Measurements from ENCODE around the gene ELMO1. TPM values are rescaled to one million over a fixed set of nuclear protein-coding genes. Genes with fewer than 3 reads are reported as not detected.

Gene ELMO1
- total RNA-seq, 6 donors from 2014 or later = 51.4 to 204 (median 73.7) TPM

GRCh38 chr7:37076668-37077067 lies 372.0 kb downstream of the ELMO1 start:
- no peaks in the 10 kb centered on the region for H3K9me3 ChIP-seq
- H3K36me3 ChIP-seq = no peaks in the 10 kb centered on the region
- H3K27me3 ChIP-seq = no peaks in the 10 kb centered on the region
- TF ChIP-seq CTCF (IDR thresholded peaks at IDR 0.05) (no peak), EP300 (IDR thresholded peaks at IDR 0.05) (no peak)
- no peak overlapping the region for H3K4me3 ChIP-seq
- no peak overlapping the region for H3K27ac ChIP-seq
- DNase-seq = no peak
- 92 to 95% methylated on average over 4 to 5 of the region's 5 CpGs for WGBS, 2 donors
- peaks cover 0 to 3% (median 0%) of the 10 kb centered on the region in 4 donors for H3K4me1 ChIP-seq
- no peak for ATAC-seq (ENCODE audit: low FRiP score in 2 of 2)

GRCh38 chr7:37074370-37074769 lies 374.3 kb downstream of the ELMO1 start:
- no peak overlapping the region for H3K27ac ChIP-seq
- no peaks in the 10 kb centered on the region for H3K9me3 ChIP-seq
- no peak for TF ChIP-seq POLR2A (IDR thresholded peaks at IDR 0.05)
- TF ChIP-seq POLR2AphosphoS5 (IDR thresholded peaks at IDR 0.05) = no peak
- no peak for TF ChIP-seq CTCF (IDR thresholded peaks at IDR 0.05)
- TF ChIP-seq EP300 (IDR thresholded peaks at IDR 0.05) = no peak
- no peaks in the 10 kb centered on the region for H3K27me3 ChIP-seq
- no peaks in the 10 kb centered on the region for H3K36me3 ChIP-seq
- no peak overlapping the region for H3K4me3 ChIP-seq
- WGBS, 2 donors = 88 to 92% methylated on average over 4 of the region's 4 CpGs
- no peak for ATAC-seq (ENCODE audit: low FRiP score in 2 of 2)
- DNase-seq = no peak
- no peaks in the 10 kb centered on the region for H3K4me1 ChIP-seq

- H3K9me3 ChIP-seq = no peaks in the 10 kb centered on the region
- no peak for TF ChIP-seq CTCF (IDR thresholded peaks at IDR 0.05)
- TF ChIP-seq EP300 (IDR thresholded peaks at IDR 0.05) = no peak
- no peak for TF ChIP-seq POLR2AphosphoS5 (IDR thresholded peaks at IDR 0.05)
- no peak for TF ChIP-seq POLR2A (IDR thresholded peaks at IDR 0.05)
- no peak for ATAC-seq (ENCODE audit: low FRiP score in 2 of 2)
- no peaks in the 10 kb centered on the region for H3K36me3 ChIP-seq
- H3K27me3 ChIP-seq = no peaks in the 10 kb centered on the region
- WGBS, 2 donors = 83 to 89% methylated on average over 2 of the region's 2 CpGs
- no peak overlapping the region for H3K27ac ChIP-seq
- no peak overlapping the region for H3K4me3 ChIP-seq
- H3K4me1 ChIP-seq = no peaks in the 10 kb centered on the region
- DNase-seq = no peak
Observed at GRCh38 chr7:37071124-37071523, 377.5 kb downstream of the ELMO1 start.

GRCh38 chr7:37070471-37070870 lies 378.2 kb downstream of the ELMO1 start:
- Histone ChIP-seq H3K4me1 (no peaks in the 10 kb centered on the region), H3K4me3 (no peak overlapping the region), H3K36me3 (no peaks in the 10 kb centered on the region), H3K27me3 (no peaks in the 10 kb centered on the region), H3K27ac (no peak overlapping the region), H3K9me3 (no peaks in the 10 kb centered on the region)
- WGBS, 2 donors = 82 to 88% methylated on average over 3 of the region's 3 CpGs
- ATAC-seq (ENCODE audit: low FRiP score in 2 of 2) = no peak
- no peak for DNase-seq
- no peak for TF ChIP-seq CTCF (IDR thresholded peaks at IDR 0.05)
- TF ChIP-seq EP300 (IDR thresholded peaks at IDR 0.05) = no peak
- no peak for TF ChIP-seq POLR2A (IDR thresholded peaks at IDR 0.05)
- no peak for TF ChIP-seq POLR2AphosphoS5 (IDR thresholded peaks at IDR 0.05)

DNA sequence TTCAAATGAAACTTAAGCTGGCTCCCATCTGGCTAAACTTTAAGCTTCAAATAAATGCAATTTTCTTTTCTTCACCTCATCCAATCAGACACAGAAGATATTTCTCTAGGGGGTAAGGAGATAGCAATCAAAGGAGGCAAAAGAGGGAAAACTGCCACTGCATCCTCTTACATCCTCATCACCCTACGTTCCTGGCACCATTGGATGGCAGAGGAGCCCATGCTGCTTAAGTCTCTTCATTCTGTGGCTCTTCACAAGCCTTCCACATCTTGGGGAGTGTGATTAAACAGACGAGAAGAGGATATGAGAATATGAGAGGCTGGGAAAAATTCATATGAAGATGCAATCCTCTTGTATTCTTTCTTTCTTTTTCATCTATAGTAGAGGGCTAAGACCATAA lies 378.6 kb downstream of the ELMO1 start:
- WGBS, 2 donors = 80 to 97% methylated on average over 2 of the region's 2 CpGs
- H3K9me3 ChIP-seq = no peaks in the 10 kb centered on the region
- H3K4me1 ChIP-seq = no peaks in the 10 kb centered on the region
- TF ChIP-seq POLR2A (IDR thresholded peaks at IDR 0.05) (no peak), CTCF (IDR thresholded peaks at IDR 0.05) (no peak), EP300 (IDR thresholded peaks at IDR 0.05) (no peak), POLR2AphosphoS5 (IDR thresholded peaks at IDR 0.05) (no peak)
- H3K27ac ChIP-seq = no peak overlapping the region
- H3K36me3 ChIP-seq = no peaks in the 10 kb centered on the region
- H3K27me3 ChIP-seq = no peaks in the 10 kb centered on the region
- no peak overlapping the region for H3K4me3 ChIP-seq
- no peak for DNase-seq
- ATAC-seq (ENCODE audit: low FRiP score in 2 of 2) = no peak
